Subcutaneous adipose tissue (tissue), 4 donors: ENCODE data around the gene AIFM2. TPM values are rescaled to one million over a fixed set of nuclear protein-coding genes. Genes with fewer than 3 reads are reported as not detected.

ENCODE experiments used
- CTCF ChIP-seq: fragments of 450-650 bp; IDR thresholded peaks from one replicate; pipeline ENCODE4 v1.5.1; 2016; ENCODE audit warnings: low read depth, mild to moderate bottlenecking, control low read depth, antibody characterized with exemption, moderate library complexity
- total RNA-seq, 4 donors: library from RNA; depleted of rRNA; stranded (reverse); fragments of >200 nt; gene quantifications; one replicate each; pipeline ENCODE4 v1.1.0, GENCODE V29; 2016

The AIFM2 gene
- total RNA-seq, 4 donors from 2014 or later: 46.2 to 97.2 (median 50.1) TPM

DNA sequence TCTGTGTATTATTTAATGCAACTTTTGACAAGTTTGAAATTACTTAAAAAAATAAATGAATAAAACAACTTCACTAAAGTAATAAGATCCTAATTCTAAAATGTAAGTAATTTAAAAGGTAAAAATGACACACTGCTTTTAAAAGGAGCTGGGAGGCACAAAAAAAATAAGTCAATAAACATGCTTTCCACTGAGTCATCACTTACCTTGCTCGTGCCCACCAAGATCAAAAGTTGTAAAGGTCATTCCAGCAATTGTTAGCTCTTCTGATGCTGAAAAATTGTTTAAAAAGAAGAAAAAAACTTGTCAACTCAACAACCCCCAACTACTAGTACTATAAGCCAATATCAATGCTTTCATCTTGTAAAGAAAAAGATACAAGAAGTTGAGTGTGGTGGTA, 28.2 kb upstream of the AIFM2 start:
- no peak for TF ChIP-seq CTCF

DNA sequence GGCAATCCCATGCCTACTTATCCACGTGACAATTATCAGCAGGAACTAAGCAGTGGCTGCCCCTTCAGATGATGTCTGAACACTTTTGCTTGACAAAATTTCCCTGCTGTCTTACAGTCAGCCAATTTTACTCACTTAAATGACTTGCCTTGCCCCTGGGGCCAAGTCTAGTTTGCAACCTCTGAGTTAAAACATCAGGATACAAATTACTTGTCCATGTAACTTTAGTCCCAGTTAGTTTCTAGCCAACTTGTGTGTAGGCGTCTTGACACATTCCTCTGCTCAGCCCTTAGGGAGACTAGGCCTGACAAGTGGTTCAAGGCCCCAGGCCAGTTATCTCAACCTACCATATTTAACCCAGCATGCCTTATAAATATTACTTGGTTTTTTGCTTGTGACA, 25.5 kb upstream of the AIFM2 start:
- no peak for TF ChIP-seq CTCF

DNA sequence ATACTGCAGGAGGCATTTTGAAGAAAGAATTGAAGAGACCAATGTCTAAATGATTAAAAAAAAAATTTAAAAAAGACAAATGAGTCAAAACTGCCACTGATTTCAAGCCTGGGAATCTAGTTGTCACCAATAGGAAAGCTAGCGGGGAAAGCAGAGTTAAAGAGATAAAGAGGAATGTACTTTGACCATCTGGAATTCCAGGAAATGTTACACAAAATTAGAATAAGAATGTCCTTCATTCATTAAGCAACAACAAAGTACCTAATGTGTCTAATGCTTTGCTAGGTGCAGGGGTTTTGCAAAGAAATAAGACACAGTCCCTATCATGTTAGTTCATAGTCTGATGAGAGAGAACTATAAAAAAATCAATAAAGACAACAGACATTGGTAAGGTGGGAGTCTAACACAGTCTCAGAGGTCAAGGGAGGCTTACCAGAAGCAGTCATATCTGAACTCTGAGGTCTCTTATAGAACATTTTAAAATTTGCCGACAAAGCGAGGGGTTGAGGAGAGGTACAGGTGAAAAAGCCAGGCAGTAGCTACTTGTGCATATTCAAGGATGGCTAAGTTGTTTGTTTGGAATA, 22.7 kb upstream of the AIFM2 start:
- TF ChIP-seq CTCF: no peak

GRCh38 chr10:70148516-70148915, 15.9 kb upstream of the AIFM2 start:
- TF ChIP-seq CTCF: no peak

GRCh38 chr10:70147259-70147625, 14.6 kb upstream of the AIFM2 start:
- TF ChIP-seq CTCF: no peak

DNA sequence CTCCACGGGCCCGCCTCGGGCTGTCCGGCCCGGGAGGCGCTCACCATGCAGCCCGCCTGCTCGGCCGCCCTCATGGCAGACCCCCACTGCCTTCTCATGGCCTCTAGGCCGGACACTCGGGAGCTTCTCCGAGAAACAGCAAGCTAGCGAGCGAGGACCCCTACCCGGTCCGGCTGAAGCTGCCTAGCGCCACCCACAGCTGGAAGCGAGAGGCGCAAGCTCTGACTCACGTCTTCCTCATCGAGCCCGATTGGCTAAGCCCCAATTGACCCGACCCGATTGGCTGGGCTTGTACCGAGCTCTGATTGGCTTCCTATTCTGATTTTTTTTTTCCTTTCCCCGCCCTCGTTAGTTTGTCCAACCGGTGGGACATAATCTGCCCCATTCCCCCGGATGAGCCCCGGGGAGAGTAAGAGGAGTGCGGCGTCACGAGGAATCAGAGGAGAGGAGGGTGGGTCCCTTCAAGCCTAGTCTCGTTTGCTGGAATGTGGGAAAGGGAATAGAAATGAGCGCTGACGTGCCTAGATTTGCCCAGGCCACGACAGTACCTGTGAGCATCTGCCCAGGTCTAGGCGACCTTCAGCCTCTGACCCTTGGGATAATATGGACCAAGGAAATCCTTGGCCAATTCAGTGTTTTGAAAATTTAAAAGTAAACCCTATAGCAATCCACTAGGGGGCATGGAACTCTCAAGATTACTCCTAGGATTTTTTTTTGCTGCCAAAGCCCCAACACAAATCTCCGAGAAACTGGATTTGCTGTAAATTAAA, 14.0 kb upstream of the AIFM2 start, which contains the start of gene TYSND1:
TYSND1 (minus strand) TSS at position 212 of the 770 bp plus-strand sequence; CDS start at position 98, 114 bp downstream.
- no peak for TF ChIP-seq CTCF

DNA sequence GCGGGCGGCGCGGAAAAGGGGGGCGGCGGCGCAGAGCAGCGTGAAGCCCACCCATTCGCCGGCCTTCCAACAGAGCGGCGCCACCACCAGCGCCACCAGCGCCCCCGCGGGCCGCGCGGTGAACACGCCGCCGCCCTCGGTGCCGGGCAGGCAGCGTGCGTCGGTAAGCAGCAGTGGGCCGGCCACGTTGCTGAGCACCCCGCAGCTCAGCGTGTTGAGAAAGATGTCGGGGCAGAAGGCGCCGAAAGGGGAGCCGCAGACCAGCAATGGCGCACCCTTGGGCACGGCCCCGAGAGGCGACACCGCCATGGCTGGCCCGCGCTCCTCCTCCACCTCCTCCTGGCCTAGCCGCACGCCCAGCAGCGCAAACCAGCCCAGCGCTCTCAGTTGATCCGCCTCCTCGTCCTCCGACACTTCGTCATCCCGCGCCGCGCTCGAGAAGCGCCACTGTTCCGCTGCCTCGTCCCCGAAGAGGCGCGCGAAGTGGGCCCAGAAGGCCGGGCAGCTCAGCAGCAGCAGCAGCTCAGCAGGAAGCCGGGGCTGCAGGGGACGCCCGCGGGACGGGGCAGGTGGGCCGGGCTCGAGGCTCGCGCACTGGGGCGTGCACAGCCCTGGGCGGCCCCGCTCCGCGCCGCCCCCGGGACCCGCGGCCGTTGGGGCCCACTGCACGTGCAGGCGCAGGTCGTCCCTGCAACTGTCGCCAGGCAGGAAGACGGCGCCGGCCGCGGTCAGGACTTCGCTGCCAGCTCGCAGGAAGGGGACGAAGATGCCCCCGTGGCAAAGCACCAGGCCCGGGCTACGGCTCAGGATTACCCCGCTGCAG, 13.3 kb upstream of the AIFM2 start:
- no peak for TF ChIP-seq CTCF
